K562 (cell line): ENCODE results near the gene ITPKB. TPM values are rescaled to one million over a fixed set of nuclear protein-coding genes. Genes with fewer than 3 reads are reported as not detected.

Experiments
- ATAC-seq: fragments of 200-7000 bp; cut with Tn5 transposase; 3 replicates; pipeline ENCODE4 v1.9.1; 2020; ENCODE audit warnings: moderate library complexity
- BruUV-seq: library from RNA; stranded (reverse); fragments of 400-500 nt; replicated peaks from 2 replicates; lab custom pipeline; 2021; lab: Mats Ljungman, UMichigan
- CTCF ChIA-PET: fragments of 300-600 bp; formaldehyde crosslinking; extraction: SDS; loops from one replicate; lab custom pipeline; 2021; ENCODE audit warnings: low intra/inter-chr PET ratio; lab: Yijun Ruan, JAX
- POLR2A ChIA-PET: fragments of 300-600, 350-650 bp; sonication (Branson Sonifier 250); formaldehyde crosslinking; extraction: SDS; loops from one replicate; lab custom pipeline; 2021; ENCODE audit warnings: antibody characterized with exemption, inconsistent platforms; lab: Yijun Ruan, JAX
- DNase-seq, 4 experiments: peaks; one replicate each; pipeline versions ENCODE4 v3.0.0 to v3.0.0-alpha.2; 2011 to 2018; ENCODE audit warnings: low spot score in 3 of 4, mixed read lengths in 3 of 4; ENCODE audit errors: extremely low read depth in 1 of 4
- FAIRE-seq: peaks from 2 replicates; lab custom pipeline; 2011; peaks lifted over from hg19 to GRCh38; lab: Jason Lieb, UNC
- H2AFZ ChIP-seq: 2 replicates; pipeline ENCODE4 v1.6.0; 2011; ENCODE audit warnings: low read depth, low read length, control low read depth, inconsistent platforms
- H3K27ac ChIP-seq: fragments of 200-600 bp; 3 replicates; pipeline ENCODE4 v1.8.0; 2011; ENCODE audit warnings: low read depth, mild to moderate bottlenecking, control low read depth, inconsistent platforms, low read length, moderate library complexity, mixed read lengths; ENCODE audit errors: extremely low read depth
- H3K27me3 ChIP-seq, 2 experiments: fragments of 300-600 bp in 1 of 2; 2 replicates in 1 of 2; 3 replicates in 1 of 2; pipeline versions ENCODE4 v1.6.0 to v1.8.0; 2011; ENCODE audit warnings: inconsistent platforms in 2 of 2, low read length in 2 of 2, mild to moderate bottlenecking in 1 of 2, mixed read lengths in 1 of 2, moderate library complexity in 1 of 2; ENCODE audit not compliant: control insufficient read depth in 2 of 2, insufficient read depth in 2 of 2
- H3K36me3 ChIP-seq: fragments of 300-600 bp; 3 replicates; pipeline ENCODE4 v1.8.0; 2011; ENCODE audit warnings: mild to moderate bottlenecking, low read length, inconsistent platforms; ENCODE audit not compliant: control insufficient read depth, insufficient read depth
- H3K4me1 ChIP-seq, 2 experiments: fragments of 200-600 bp in 1 of 2; replicated peaks in 1 of 2; 2 replicates in 1 of 2; 3 replicates in 1 of 2; pipeline versions ENCODE4 v1.5.1 to v1.8.0; 2011; ENCODE audit warnings: inconsistent platforms in 2 of 2, low read length in 2 of 2, mild to moderate bottlenecking in 1 of 2, mixed read lengths in 1 of 2, moderate library complexity in 1 of 2; ENCODE audit not compliant: control insufficient read depth in 2 of 2, insufficient read depth in 2 of 2
- H3K4me2 ChIP-seq: 2 replicates; pipeline ENCODE4 v1.6.1; 2011; ENCODE audit warnings: low read length, control low read depth, inconsistent platforms, mixed read lengths; ENCODE audit not compliant: insufficient read depth
- H3K4me3 ChIP-seq: fragments of 200-600 bp; sonication (generic), shearing (Covaris generic); 2 replicates; pipeline ENCODE4 v1.5.1; 2016; ENCODE audit warnings: control low read depth, inconsistent platforms
- H3K79me2 ChIP-seq: fragments of 200-600 bp; 3 replicates; pipeline ENCODE4 v1.8.0; 2011; ENCODE audit warnings: low read length, inconsistent platforms; ENCODE audit not compliant: control insufficient read depth, insufficient read depth
- H3K9ac ChIP-seq, 2 experiments: 2 replicates each; pipeline versions ENCODE4 v1.6.0 to v1.6.1; 2011; ENCODE audit warnings: low read depth in 2 of 2, low read length in 2 of 2, control low read depth in 1 of 2, inconsistent platforms in 1 of 2, mild to moderate bottlenecking in 1 of 2, mixed read lengths in 1 of 2; ENCODE audit not compliant: insufficient read depth in 1 of 2
- H3K9me1 ChIP-seq: one replicate; pipeline ENCODE4 v1.6.0; 2011; ENCODE audit warnings: inconsistent platforms, mild to moderate bottlenecking, low read length, moderate library complexity; ENCODE audit not compliant: control insufficient read depth, insufficient read depth
- H3K9me3 ChIP-seq: replicated peaks from 2 replicates; pipeline ENCODE4 v1.5.1; 2011; ENCODE audit warnings: low read depth, low read length, inconsistent platforms; ENCODE audit not compliant: control insufficient read depth, insufficient read depth
- H4K20me1 ChIP-seq: replicated peaks from 2 replicates; pipeline ENCODE4 v1.6.1; 2011; ENCODE audit warnings: low read length, inconsistent platforms, mixed read lengths; ENCODE audit not compliant: control insufficient read depth, insufficient read depth
- ARID2 ChIP-seq: fragments of 450-650 bp; IDR thresholded peaks from 2 replicates; pipeline ENCODE4 v1.6.1; 2017; ENCODE audit warnings: antibody characterized with exemption, mild to moderate bottlenecking
- CBFA2T3 ChIP-seq: fragments of 450-650 bp; IDR thresholded peaks from 2 replicates; pipeline ENCODE4 v1.6.1; 2017
- MTF1 ChIP-seq: fragments of 250-450 bp; sonication (Bioruptor Pico); IDR thresholded peaks from 2 replicates; pipeline ENCODE4 v1.9.0; 2021; ENCODE audit warnings: moderate library complexity, mild to moderate bottlenecking, inconsistent platforms, borderline replicate concordance
- NCOA1 ChIP-seq: fragments of 450-650 bp; IDR thresholded peaks from 2 replicates; pipeline ENCODE4 v1.6.1; 2016; ENCODE audit warnings: low read depth
- NFIC ChIP-seq: fragments of 450-650 bp; IDR thresholded peaks from 2 replicates; pipeline ENCODE4 v1.6.1; 2017; ENCODE audit warnings: mild to moderate bottlenecking, inconsistent platforms
- PCBP2 ChIP-seq: fragments of 200-400 bp; formaldehyde crosslinking; IDR thresholded peaks from 2 replicates; pipeline ENCODE4 v1.6.1; 2018; ENCODE audit warnings: low read length, low read depth, mild to moderate bottlenecking, moderate library complexity; ENCODE audit not compliant: poor library complexity, severe bottlenecking
- SREBF2 ChIP-seq: sonication (generic); formaldehyde crosslinking; IDR thresholded peaks from 2 replicates; pipeline ENCODE4 v1.4.0; 2020; ENCODE audit warnings: mild to moderate bottlenecking, missing genetic modification reagents
- ZNF263 ChIP-seq: sonication (generic); formaldehyde crosslinking; IDR thresholded peaks from 2 replicates; pipeline ENCODE4 v1.8.0; 2022; ENCODE audit warnings: mild to moderate bottlenecking, missing genetic modification reagents, borderline replicate concordance
- WGBS: fragments of 100-300 bp; shearing (Covaris generic); methylation state at CpG from one replicate; pipeline ENCODE4 v1.1.6; 2016; ENCODE audit warnings: low coverage, mixed read lengths; ENCODE audit not compliant: insufficient coverage; ENCODE audit errors: missing lambda C conversion rate; 5-methylcytosine and 5-hydroxymethylcytosine counted together
- in situ Hi-C: fragments of 300-500 bp; cut with MboI; formaldehyde crosslinking; loops from 4 replicates; pipeline ENCODE4 v1.15.0; 2018; ENCODE audit warnings: inconsistent platforms, mixed read lengths
- intact Hi-C: fragments of 100-400 bp; cut with micrococcal nuclease; formaldehyde crosslinking; loops from 2 replicates; pipeline ENCODE4 v1.14.2; 2022
- polyA plus RNA-seq, 8 experiments: library from polyadenylated mRNA; depleted of rRNA in 4 of 8; stranded (reverse) in 5 of 8; unstranded in 3 of 8; fragments of >200 nt; fragmentation: Nextera tagmentation in 2 of 8; fragmentation: Illumina TruSeq in 1 of 8; extraction: Ambion mirVana in 2 of 8; extraction: Trizol in 1 of 8; gene quantifications; 2 replicates each; pipeline versions ENCODE4 v1.2.1 to v1.2.3, GENCODE V29; 2011 to 2014; ENCODE audit warnings: inconsistent platforms in 1 of 8, missing spikeins in 1 of 8
- total RNA-seq, 7 experiments: library from RNA; depleted of rRNA in 6 of 7; stranded (reverse); fragments of >200 nt in 6 of 7; fragmentation: Illumina TruSeq in 2 of 7; extraction: Trizol in 2 of 7; gene quantifications; 2 replicates each; pipeline versions ENCODE4 v1.2.1 to v1.2.3, GENCODE V29; 2011 to 2021; ENCODE audit warnings: low replicate concordance in 1 of 7
- TF ChIP-seq, protein P1 (sequence below): sonication (generic); formaldehyde crosslinking; IDR thresholded peaks from 2 replicates; pipeline ENCODE4 v1.5.0; 2020; ENCODE audit warnings: missing genetic modification reagents
- TF ChIP-seq, protein P2 (sequence below): fragments of 150-350 bp; IDR thresholded peaks from 2 replicates; pipeline ENCODE4 v1.6.1; 2014; ENCODE audit warnings: low read depth, mild to moderate bottlenecking, low read length, borderline replicate concordance
- TF ChIP-seq, protein P3 (sequence below): fragments of 250-450 bp; sonication (Bioruptor Pico); IDR thresholded peaks from 2 replicates; pipeline ENCODE4 v1.5.0; 2021; ENCODE audit warnings: mild to moderate bottlenecking, borderline replicate concordance

The ITPKB gene
- total and polyA plus RNA-seq, 9 of the 15 experiments (the other 6 are each of a cell fraction or from before 2014, with no cell fraction given) = 0.01 to 0.22 TPM; not detected in 7

DNA sequence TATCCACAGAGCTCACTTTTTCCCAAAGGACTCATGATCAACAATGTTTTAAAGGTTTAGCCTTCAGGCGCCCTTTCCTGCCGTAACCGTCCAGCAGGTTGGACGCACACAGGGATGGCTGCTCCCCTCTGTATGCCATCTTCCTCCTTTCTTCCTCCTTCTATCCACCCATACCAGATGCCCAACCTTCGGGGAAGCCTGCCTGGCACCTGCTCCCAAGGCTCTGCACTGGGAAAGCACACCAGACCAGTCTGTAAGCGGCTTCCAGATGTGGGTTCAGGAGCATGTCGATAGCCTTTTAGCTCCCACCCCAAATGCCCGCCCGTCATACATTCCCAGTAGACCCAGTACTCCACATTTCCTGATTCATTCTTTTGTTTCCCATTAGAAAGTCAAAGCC, 137.6 kb downstream of the ITPKB start:
- TF ChIP-seq SREBF2 (no peak), PCBP2 (no peak), NFIC (no peak), CBFA2T3 (no peak), ZNF263 (no peak), ARID2 (no peak), NCOA1 (no peak), MTF1 (CRISPR knock-in tag) (no peak)
- TF ChIP-seq, protein P1, sequence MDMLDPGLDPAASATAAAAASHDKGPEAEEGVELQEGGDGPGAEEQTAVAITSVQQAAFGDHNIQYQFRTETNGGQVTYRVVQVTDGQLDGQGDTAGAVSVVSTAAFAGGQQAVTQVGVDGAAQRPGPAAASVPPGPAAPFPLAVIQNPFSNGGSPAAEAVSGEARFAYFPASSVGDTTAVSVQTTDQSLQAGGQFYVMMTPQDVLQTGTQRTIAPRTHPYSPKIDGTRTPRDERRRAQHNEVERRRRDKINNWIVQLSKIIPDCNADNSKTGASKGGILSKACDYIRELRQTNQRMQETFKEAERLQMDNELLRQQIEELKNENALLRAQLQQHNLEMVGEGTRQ (CRISPR knock-in tag) = no peak
- TF ChIP-seq, protein P2, sequence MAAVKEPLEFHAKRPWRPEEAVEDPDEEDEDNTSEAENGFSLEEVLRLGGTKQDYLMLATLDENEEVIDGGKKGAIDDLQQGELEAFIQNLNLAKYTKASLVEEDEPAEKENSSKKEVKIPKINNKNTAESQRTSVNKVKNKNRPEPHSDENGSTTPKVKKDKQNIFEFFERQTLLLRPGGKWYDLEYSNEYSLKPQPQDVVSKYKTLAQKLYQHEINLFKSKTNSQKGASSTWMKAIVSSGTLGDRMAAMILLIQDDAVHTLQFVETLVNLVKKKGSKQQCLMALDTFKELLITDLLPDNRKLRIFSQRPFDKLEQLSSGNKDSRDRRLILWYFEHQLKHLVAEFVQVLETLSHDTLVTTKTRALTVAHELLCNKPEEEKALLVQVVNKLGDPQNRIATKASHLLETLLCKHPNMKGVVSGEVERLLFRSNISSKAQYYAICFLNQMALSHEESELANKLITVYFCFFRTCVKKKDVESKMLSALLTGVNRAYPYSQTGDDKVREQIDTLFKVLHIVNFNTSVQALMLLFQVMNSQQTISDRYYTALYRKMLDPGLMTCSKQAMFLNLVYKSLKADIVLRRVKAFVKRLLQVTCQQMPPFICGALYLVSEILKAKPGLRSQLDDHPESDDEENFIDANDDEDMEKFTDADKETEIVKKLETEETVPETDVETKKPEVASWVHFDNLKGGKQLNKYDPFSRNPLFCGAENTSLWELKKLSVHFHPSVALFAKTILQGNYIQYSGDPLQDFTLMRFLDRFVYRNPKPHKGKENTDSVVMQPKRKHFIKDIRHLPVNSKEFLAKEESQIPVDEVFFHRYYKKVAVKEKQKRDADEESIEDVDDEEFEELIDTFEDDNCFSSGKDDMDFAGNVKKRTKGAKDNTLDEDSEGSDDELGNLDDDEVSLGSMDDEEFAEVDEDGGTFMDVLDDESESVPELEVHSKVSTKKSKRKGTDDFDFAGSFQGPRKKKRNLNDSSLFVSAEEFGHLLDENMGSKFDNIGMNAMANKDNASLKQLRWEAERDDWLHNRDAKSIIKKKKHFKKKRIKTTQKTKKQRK = no peak
- TF ChIP-seq, protein P3, sequence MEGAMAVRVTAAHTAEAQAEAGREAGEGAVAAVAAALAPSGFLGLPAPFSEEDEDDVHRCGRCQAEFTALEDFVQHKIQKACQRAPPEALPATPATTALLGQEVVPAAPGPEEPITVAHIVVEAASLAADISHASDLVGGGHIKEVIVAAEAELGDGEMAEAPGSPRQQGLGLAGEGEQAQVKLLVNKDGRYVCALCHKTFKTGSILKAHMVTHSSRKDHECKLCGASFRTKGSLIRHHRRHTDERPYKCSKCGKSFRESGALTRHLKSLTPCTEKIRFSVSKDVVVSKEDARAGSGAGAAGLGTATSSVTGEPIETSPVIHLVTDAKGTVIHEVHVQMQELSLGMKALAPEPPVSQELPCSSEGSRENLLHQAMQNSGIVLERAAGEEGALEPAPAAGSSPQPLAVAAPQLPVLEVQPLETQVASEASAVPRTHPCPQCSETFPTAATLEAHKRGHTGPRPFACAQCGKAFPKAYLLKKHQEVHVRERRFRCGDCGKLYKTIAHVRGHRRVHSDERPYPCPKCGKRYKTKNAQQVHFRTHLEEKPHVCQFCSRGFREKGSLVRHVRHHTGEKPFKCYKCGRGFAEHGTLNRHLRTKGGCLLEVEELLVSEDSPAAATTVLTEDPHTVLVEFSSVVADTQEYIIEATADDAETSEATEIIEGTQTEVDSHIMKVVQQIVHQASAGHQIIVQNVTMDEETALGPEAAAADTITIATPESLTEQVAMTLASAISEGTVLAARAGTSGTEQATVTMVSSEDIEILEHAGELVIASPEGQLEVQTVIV (CRISPR knock-in tag) = no peak
- H2AFZ ChIP-seq = no peak overlapping the region
- ATAC-seq (no peak), FAIRE-seq (no peak), DNase-seq (no peak)
- H3K36me3 ChIP-seq = no peaks in the 10 kb centered on the region
- WGBS = under 1% methylated on average over 9 of the region's 9 CpGs
- peaks cover 0 to 8% of the 10 kb centered on the region in 2 experiments; a peak in 1 of 5 replicates for H3K4me1 ChIP-seq
- no peaks in the 10 kb centered on the region for H3K9me3 ChIP-seq
- CTCF ChIA-PET = no interaction called here
- H3K79me2 ChIP-seq = no peaks in the 10 kb centered on the region
- no peaks in the 10 kb centered on the region for H3K9me1 ChIP-seq
- intact Hi-C loops (loop anchor here (10.0 kb wide), 1 partner anchor 477 kb away; no protein-coding TSS in a partner anchor), in situ Hi-C loops (no loop called here)
- POLR2A ChIA-PET = no interaction called here
- H3K9ac ChIP-seq = no peak overlapping the region
- no peak overlapping the region for H3K4me2 ChIP-seq
- BruUV-seq = no TSS peak
- no peaks in the 10 kb centered on the region for H4K20me1 ChIP-seq
- no peak overlapping the region for H3K27ac ChIP-seq
- H3K4me3 ChIP-seq = no peak overlapping the region
- H3K27me3 ChIP-seq = peaks cover 54 to 88% of the 10 kb centered on the region in 2 experiments
